GM12878 (cell line): ENCODE data around the gene EYS. TPM values are rescaled to one million over a fixed set of nuclear protein-coding genes. Genes with fewer than 3 reads are reported as not detected.

Experiments
- ATAC-seq: fragments of 200-7000 bp; cut with Tn5 transposase; 3 replicates; pipeline ENCODE4 v1.9.1; 2020; ENCODE audit warnings: mild to moderate bottlenecking, moderate library complexity
- BruUV-seq: library from RNA; stranded (reverse); fragments of 400-500 nt; replicated peaks from 2 replicates; lab custom pipeline; 2021; lab: Mats Ljungman, UMichigan
- CTCF ChIA-PET: fragments of 300-600 bp; sonication (Branson Sonifier 250); formaldehyde crosslinking; extraction: SDS; loops from one replicate; lab custom pipeline; 2021; ENCODE audit warnings: inconsistent platforms; lab: Yijun Ruan, JAX
- POLR2A ChIA-PET: fragments of 350-600 bp; formaldehyde crosslinking; extraction: SDS; loops from one replicate; lab custom pipeline; 2021; ENCODE audit warnings: inconsistent platforms; lab: Charles Lee
- RAD21 ChIA-PET: fragments of 300-600 bp; sonication (Branson Sonifier 250); formaldehyde crosslinking; loops from one replicate; lab custom pipeline; 2023; ENCODE audit warnings: antibody characterized with exemption; ENCODE audit not compliant: unreplicated experiment; lab: Charles Lee
- SMC1A ChIA-PET: fragments of 300-600 bp; sonication (Branson Sonifier 250); formaldehyde crosslinking; loops from one replicate; lab custom pipeline; 2023; ENCODE audit not compliant: unreplicated experiment, uncharacterized antibody; lab: Charles Lee
- DNase-seq: peaks from one replicate; pipeline ENCODE4 v3.0.0-alpha.2; 2011; ENCODE audit warnings: low read depth, low spot score
- FAIRE-seq: peaks from 3 replicates; lab custom pipeline; 2011; peaks lifted over from hg19 to GRCh38; lab: Jason Lieb, UNC
- H2AFZ ChIP-seq: 2 replicates; pipeline ENCODE4 v1.6.0; 2011; ENCODE audit warnings: low read depth, low read length, control low read depth; ENCODE audit not compliant: control insufficient read depth
- H3K27ac ChIP-seq: 2 replicates; pipeline ENCODE4 v1.5.1; 2011; ENCODE audit warnings: control low read depth; ENCODE audit not compliant: control insufficient read depth, insufficient read depth
- H3K27me3 ChIP-seq, 2 experiments: replicated peaks in 1 of 2; 2 replicates each; pipeline versions ENCODE4 v1.6.0 to v1.6.1; 2011; ENCODE audit warnings: low read length in 1 of 2; ENCODE audit not compliant: control insufficient read depth in 2 of 2, insufficient read depth in 2 of 2
- H3K36me3 ChIP-seq, 2 experiments: 2 replicates each; pipeline ENCODE4 v1.5.1; 2011; ENCODE audit warnings: low read length in 1 of 2; ENCODE audit not compliant: control insufficient read depth in 2 of 2, insufficient read depth in 2 of 2
- H3K4me1 ChIP-seq: 2 replicates; pipeline ENCODE4 v1.6.1; 2011; ENCODE audit warnings: mild to moderate bottlenecking, low read length, moderate library complexity, mixed read lengths; ENCODE audit not compliant: control insufficient read depth, insufficient read depth
- H3K4me2 ChIP-seq: 2 replicates; pipeline ENCODE4 v1.6.0; 2011; ENCODE audit warnings: control low read depth; ENCODE audit not compliant: control insufficient read depth, insufficient read depth
- H3K4me3 ChIP-seq: fragments of 200-600 bp; sonication (generic); 2 replicates; pipeline ENCODE4 v1.5.1; 2016
- H3K79me2 ChIP-seq: 2 replicates; pipeline ENCODE4 v1.6.0; 2011; ENCODE audit warnings: low read length; ENCODE audit not compliant: control insufficient read depth, insufficient read depth
- H3K9ac ChIP-seq: 2 replicates; pipeline ENCODE4 v1.8.0; 2011; ENCODE audit warnings: low read length, control low read depth, mixed read lengths; ENCODE audit not compliant: control insufficient read depth, insufficient read depth
- H3K9me3 ChIP-seq: replicated peaks from 3 replicates; pipeline ENCODE4 v1.5.1; 2011; ENCODE audit warnings: mild to moderate bottlenecking, low read length; ENCODE audit not compliant: control insufficient read depth, insufficient read depth
- H4K20me1 ChIP-seq: 2 replicates; pipeline ENCODE4 v1.6.0; 2011; ENCODE audit not compliant: control insufficient read depth, insufficient read depth
- CHD1 ChIP-seq: IDR thresholded peaks from 2 replicates; pipeline ENCODE4 v1.6.1; 2012; ENCODE audit warnings: low read depth, low read length, improper control_type of control experiment
- EED ChIP-seq: sonication (generic); IDR thresholded peaks from 2 replicates; pipeline ENCODE4 v1.6.1; 2016; ENCODE audit warnings: antibody characterized with exemption, low read depth
- FOS ChIP-seq: IDR thresholded peaks from 3 replicates; pipeline ENCODE4 v1.6.1; 2011; ENCODE audit warnings: borderline replicate concordance; ENCODE audit not compliant: insufficient read length; ENCODE audit errors: extremely low read depth
- FOXM1 ChIP-seq: IDR thresholded peaks from 2 replicates; pipeline ENCODE4 v1.6.1; 2012; ENCODE audit warnings: low read depth, mild to moderate bottlenecking, inconsistent platforms, low read length, moderate library complexity
- HCFC1 ChIP-seq: fragments of 150-350 bp; IDR thresholded peaks from 2 replicates; pipeline ENCODE4 v1.6.1; 2014; ENCODE audit warnings: low read length
- JUNB ChIP-seq: IDR thresholded peaks from 2 replicates; pipeline ENCODE4 v1.6.1; 2016; ENCODE audit warnings: antibody characterized with exemption, mild to moderate bottlenecking
- MYB ChIP-seq: fragments of 150-350 bp; IDR thresholded peaks from 2 replicates; pipeline ENCODE4 v1.6.1; 2014; ENCODE audit warnings: mild to moderate bottlenecking, low read depth, low read length, borderline replicate concordance
- MYC ChIP-seq: IDR thresholded peaks from 2 replicates; pipeline ENCODE4 v1.6.1; 2011; ENCODE audit warnings: mild to moderate bottlenecking, low read length, moderate library complexity, inconsistent platforms; ENCODE audit not compliant: insufficient read depth, insufficient replicate concordance, insufficient read length, severe bottlenecking
- NRF1 ChIP-seq: conservative IDR thresholded peaks from 2 replicates; pipeline ENCODE4 v1.6.1; 2011; ENCODE audit warnings: mild to moderate bottlenecking, low read depth, low read length, improper control_type of control experiment
- SRF ChIP-seq, 2 experiments: IDR thresholded peaks; 2 replicates each; pipeline ENCODE4 v1.6.1; 2011; ENCODE audit warnings: low read depth in 2 of 2, low read length in 2 of 2, mild to moderate bottlenecking in 1 of 2, moderate library complexity in 1 of 2
- whole genome bisulfite sequencing: methylation state at CpG from one replicate; pipeline ENCODE4 v1.1.6; 2016; ENCODE audit warnings: low lambda C conversion rate; ENCODE audit not compliant: insufficient replicate concordance, insufficient coverage; ENCODE audit errors: missing lambda C conversion rate; 5-methylcytosine and 5-hydroxymethylcytosine counted together
- in situ Hi-C: fragments of 300-500 bp; cut with MboI; formaldehyde crosslinking; loops from 9 replicates; pipeline ENCODE4 v1.14.3; 2018; ENCODE audit warnings: mixed read lengths
- intact Hi-C: fragments of 100-400 bp; cut with micrococcal nuclease; formaldehyde crosslinking; loops from one replicate; pipeline ENCODE4 v1.14.2; 2022; ENCODE audit not compliant: unreplicated experiment
- polyA plus RNA-seq, 11 experiments: library from polyadenylated mRNA; depleted of rRNA in 4 of 11; unstranded in 6 of 11; stranded (reverse) in 5 of 11; fragments of >200 nt; fragmentation: Nextera tagmentation in 4 of 11; fragmentation: Illumina TruSeq in 1 of 11; extraction: Ambion mirVana in 4 of 11; extraction: Trizol in 1 of 11; gene quantifications; 1 replicate in 1 of 11; 2 replicates in 10 of 11; pipeline versions ENCODE4 v1.2.1 to v1.2.3, GENCODE V29; 2011 to 2016; ENCODE audit warnings: inconsistent platforms in 2 of 11, missing spikeins in 2 of 11, low read depth in 1 of 11
- total RNA-seq, 4 experiments: library from RNA; depleted of rRNA in 3 of 4; stranded (reverse); fragments of >200 nt in 3 of 4; fragmentation: Illumina TruSeq in 1 of 4; extraction: Trizol in 1 of 4; gene quantifications; 2 replicates each; pipeline versions ENCODE4 v1.2.1 to v1.2.3, GENCODE V29; 2013 to 2021
- TF ChIP-seq, protein P1 (sequence below): IDR thresholded peaks from 2 replicates; pipeline ENCODE4 v1.6.1; 2011; ENCODE audit warnings: borderline replicate concordance, low read depth, mild to moderate bottlenecking, moderate library complexity, mixed read lengths, low read length; ENCODE audit not compliant: insufficient read depth; ENCODE audit errors: extremely low read length
- TF ChIP-seq, protein P2 (sequence below): fragments of 450-650 bp; IDR thresholded peaks from 2 replicates; pipeline ENCODE4 v1.6.1; 2017; ENCODE audit warnings: borderline replicate concordance
- TF ChIP-seq, protein P3 (sequence below): fragments of 450-650 bp; IDR thresholded peaks from 2 replicates; pipeline ENCODE4 v1.6.1; 2017; ENCODE audit warnings: mild to moderate bottlenecking, low read depth, inconsistent platforms; ENCODE audit not compliant: poor library complexity, severe bottlenecking
- TF ChIP-seq, protein P4 (sequence below): IDR thresholded peaks from 2 replicates; pipeline ENCODE4 v1.6.1; 2012; ENCODE audit warnings: low read depth, low read length, improper control_type of control experiment

The EYS gene
- total and polyA plus RNA-seq, 10 of the 15 experiments (the other 5 are each of a cell fraction or from before 2014, with no cell fraction given) = under 0.01 to 0.14 (median 0.02) TPM; not detected in 1

DNA sequence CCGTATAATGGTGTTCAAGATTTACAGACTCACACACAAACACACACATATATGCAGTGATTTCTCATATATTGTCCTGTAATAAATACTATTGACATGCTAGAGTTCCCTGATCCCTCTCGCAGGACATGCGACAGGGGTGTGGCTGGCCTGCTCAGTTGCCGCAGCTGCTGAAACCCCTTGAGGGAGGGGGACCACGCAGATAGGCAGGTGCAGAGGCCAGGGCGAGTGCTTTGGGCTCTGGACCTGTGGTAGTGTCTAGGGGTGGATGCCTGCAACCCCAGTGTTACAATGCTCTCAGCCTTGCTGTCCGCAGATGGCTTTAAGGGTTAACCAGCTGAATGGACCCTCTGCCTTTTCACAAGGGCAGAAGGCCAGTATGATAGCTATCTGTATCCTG lies 706.2 kb downstream of the EYS start:
- in situ Hi-C loops (no loop called here), intact Hi-C loops (no loop called here)
- no peak overlapping the region for H3K27ac ChIP-seq
- no peaks in the 10 kb centered on the region for H3K27me3 ChIP-seq
- ATAC-seq = no peak
- H3K4me2 ChIP-seq = no peak overlapping the region
- H3K4me1 ChIP-seq = no peaks in the 10 kb centered on the region
- TF ChIP-seq, protein P1, sequence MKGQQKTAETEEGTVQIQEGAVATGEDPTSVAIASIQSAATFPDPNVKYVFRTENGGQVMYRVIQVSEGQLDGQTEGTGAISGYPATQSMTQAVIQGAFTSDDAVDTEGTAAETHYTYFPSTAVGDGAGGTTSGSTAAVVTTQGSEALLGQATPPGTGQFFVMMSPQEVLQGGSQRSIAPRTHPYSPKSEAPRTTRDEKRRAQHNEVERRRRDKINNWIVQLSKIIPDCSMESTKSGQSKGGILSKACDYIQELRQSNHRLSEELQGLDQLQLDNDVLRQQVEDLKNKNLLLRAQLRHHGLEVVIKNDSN = no peak
- TF ChIP-seq MYB = no peak
- TF ChIP-seq SRF (IDR thresholded peaks at IDR 0.05; ENCODE audit: low read depth in 2 of 2, low read length in 2 of 2) = no peak
- no peak for TF ChIP-seq FOXM1
- no peak for TF ChIP-seq HCFC1
- no peak for TF ChIP-seq CHD1
- TF ChIP-seq, protein P2, sequence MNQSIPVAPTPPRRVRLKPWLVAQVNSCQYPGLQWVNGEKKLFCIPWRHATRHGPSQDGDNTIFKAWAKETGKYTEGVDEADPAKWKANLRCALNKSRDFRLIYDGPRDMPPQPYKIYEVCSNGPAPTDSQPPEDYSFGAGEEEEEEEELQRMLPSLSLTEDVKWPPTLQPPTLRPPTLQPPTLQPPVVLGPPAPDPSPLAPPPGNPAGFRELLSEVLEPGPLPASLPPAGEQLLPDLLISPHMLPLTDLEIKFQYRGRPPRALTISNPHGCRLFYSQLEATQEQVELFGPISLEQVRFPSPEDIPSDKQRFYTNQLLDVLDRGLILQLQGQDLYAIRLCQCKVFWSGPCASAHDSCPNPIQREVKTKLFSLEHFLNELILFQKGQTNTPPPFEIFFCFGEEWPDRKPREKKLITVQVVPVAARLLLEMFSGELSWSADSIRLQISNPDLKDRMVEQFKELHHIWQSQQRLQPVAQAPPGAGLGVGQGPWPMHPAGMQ = no peak
- no peak for TF ChIP-seq MYC
- TF ChIP-seq, protein P3, sequence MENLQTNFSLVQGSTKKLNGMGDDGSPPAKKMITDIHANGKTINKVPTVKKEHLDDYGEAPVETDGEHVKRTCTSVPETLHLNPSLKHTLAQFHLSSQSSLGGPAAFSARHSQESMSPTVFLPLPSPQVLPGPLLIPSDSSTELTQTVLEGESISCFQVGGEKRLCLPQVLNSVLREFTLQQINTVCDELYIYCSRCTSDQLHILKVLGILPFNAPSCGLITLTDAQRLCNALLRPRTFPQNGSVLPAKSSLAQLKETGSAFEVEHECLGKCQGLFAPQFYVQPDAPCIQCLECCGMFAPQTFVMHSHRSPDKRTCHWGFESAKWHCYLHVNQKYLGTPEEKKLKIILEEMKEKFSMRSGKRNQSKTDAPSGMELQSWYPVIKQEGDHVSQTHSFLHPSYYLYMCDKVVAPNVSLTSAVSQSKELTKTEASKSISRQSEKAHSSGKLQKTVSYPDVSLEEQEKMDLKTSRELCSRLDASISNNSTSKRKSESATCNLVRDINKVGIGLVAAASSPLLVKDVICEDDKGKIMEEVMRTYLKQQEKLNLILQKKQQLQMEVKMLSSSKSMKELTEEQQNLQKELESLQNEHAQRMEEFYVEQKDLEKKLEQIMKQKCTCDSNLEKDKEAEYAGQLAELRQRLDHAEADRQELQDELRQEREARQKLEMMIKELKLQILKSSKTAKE = no peak
- TF ChIP-seq JUNB = no peak
- TF ChIP-seq, protein P4, sequence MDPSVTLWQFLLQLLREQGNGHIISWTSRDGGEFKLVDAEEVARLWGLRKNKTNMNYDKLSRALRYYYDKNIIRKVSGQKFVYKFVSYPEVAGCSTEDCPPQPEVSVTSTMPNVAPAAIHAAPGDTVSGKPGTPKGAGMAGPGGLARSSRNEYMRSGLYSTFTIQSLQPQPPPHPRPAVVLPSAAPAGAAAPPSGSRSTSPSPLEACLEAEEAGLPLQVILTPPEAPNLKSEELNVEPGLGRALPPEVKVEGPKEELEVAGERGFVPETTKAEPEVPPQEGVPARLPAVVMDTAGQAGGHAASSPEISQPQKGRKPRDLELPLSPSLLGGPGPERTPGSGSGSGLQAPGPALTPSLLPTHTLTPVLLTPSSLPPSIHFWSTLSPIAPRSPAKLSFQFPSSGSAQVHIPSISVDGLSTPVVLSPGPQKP = no peak
- TF ChIP-seq FOS = no peak
- no peak for TF ChIP-seq NRF1
- no peak for TF ChIP-seq EED
- no peak overlapping the region for H3K9ac ChIP-seq
- FAIRE-seq = no peak
- 63% methylated on average over 7 of the region's 7 CpGs for WGBS
- ChIA-PET RAD21 (no interaction called here), POLR2A (no interaction called here), CTCF (no interaction called here), SMC1A (no interaction called here)
- no peak for DNase-seq
- H3K36me3 ChIP-seq = no peaks in the 10 kb centered on the region
- no peaks in the 10 kb centered on the region for H4K20me1 ChIP-seq
- H3K4me3 ChIP-seq = no peak overlapping the region
- H3K9me3 ChIP-seq = no peaks in the 10 kb centered on the region
- no TSS peak for BruUV-seq
- H2AFZ ChIP-seq = no peak overlapping the region
- no peaks in the 10 kb centered on the region for H3K79me2 ChIP-seq
